NCI-H1436 (cell line): ENCODE measurements around the gene PRRC2C.

Experiments used
- DNase-seq: peaks from one replicate; lab custom pipeline; 2025; lab: John Stamatoyannopoulos, UW

PRRC2C gene

GRCh38 chr1:171637928-171638576 is 152.7 kb downstream of the PRRC2C start:
- DNase-seq = no peak

GRCh38 chr1:171640225-171640624 is 154.9 kb downstream of the PRRC2C start:
- no peak for DNase-seq

- no peak for DNase-seq
Observed at GRCh38 chr1:171641076-171641864, 155.9 kb downstream of the PRRC2C start.

- no peak for DNase-seq
Observed at GRCh38 chr1:171642197-171642596, 156.9 kb downstream of the PRRC2C start.
